ENCODE results near the gene ODAD3.
"Not testable (repeated sequence)": the region's sequence is repeated elsewhere in the genome, so short reads cannot be mapped to it uniquely, and the experiment has no call there.

ODAD3 gene

GRCh38 chr19:11458236-11458900 lies 23.4 kb upstream of the ODAD3 start:
- ATAC-seq (ENCODE audit: insufficient read depth, low read depth), result no peak
- no peak for DNase-seq
- Histone ChIP-seq H3K9me3 (ENCODE audit: insufficient read depth, low read length, severe bottlenecking) (no peaks in the 10 kb centered on the region), H3K79me2 (ENCODE audit: insufficient read depth, low read length) (no peaks in the 10 kb centered on the region), H3K27ac (ENCODE audit: low read length) (no peak overlapping the region), H3K4me3 (ENCODE audit: low read depth in 1 of 2, low read length in 2 of 2) (no peak overlapping the region), H4K20me1 (ENCODE audit: insufficient read depth, low read length) (no peaks in the 10 kb centered on the region; the same call in 1 of the 2 replicates), H3K36me3 (ENCODE audit: insufficient read depth, low read length) (no peaks in the 10 kb centered on the region), H3K9ac (ENCODE audit: low read depth, low read length) (no peak overlapping the region), H3K4me2 (ENCODE audit: insufficient read depth, low read length) (no peak overlapping the region), H3K4me1 (ENCODE audit: insufficient read depth, low read length) (no peaks in the 10 kb centered on the region), H2AFZ (ENCODE audit: low read depth, low read length) (no peak overlapping the region), H3K27me3 (ENCODE audit: insufficient read depth, low read length, poor library complexity) (no peaks in the 10 kb centered on the region)
- TF ChIP-seq EZH2 (IDR thresholded peaks at IDR 0.05; ENCODE audit: borderline replicate concordance, low read depth, low read length, severe bottlenecking), result no peak

DNA sequence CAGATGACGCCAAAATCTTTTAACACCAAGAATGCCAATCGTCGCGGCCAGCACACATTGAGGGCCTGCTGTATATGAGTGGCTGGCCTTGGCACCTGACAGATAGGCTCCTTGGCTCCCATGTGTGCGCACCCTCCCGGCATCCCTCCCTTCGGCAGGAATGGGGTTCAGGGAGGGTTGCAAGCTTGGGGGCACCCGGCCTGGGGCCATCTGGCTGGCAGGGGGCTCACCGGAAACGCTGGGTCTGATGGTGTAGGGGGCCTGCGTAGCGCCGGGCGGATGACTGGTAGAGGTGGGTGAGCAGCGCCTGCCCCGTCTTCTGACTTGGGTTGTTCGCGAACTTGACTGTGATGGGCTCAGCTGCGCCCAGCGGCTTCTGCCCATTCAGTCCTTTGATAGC lies 22.9 kb upstream of the ODAD3 start:
- H3K9me3 ChIP-seq (ENCODE audit: insufficient read depth, low read length, severe bottlenecking), result no peaks in the 10 kb centered on the region
- no peak overlapping the region for H2AFZ ChIP-seq (ENCODE audit: low read depth, low read length)
- H3K4me1 ChIP-seq (ENCODE audit: insufficient read depth, low read length), result no peaks in the 10 kb centered on the region
- DNase-seq, result no peak
- H3K36me3 ChIP-seq (ENCODE audit: insufficient read depth, low read length), result no peaks in the 10 kb centered on the region
- no peaks in the 10 kb centered on the region for H3K79me2 ChIP-seq (ENCODE audit: insufficient read depth, low read length)
- no peak for TF ChIP-seq EZH2 (IDR thresholded peaks at IDR 0.05; ENCODE audit: borderline replicate concordance, low read depth, low read length, severe bottlenecking)
- TF ChIP-seq, protein P1, sequence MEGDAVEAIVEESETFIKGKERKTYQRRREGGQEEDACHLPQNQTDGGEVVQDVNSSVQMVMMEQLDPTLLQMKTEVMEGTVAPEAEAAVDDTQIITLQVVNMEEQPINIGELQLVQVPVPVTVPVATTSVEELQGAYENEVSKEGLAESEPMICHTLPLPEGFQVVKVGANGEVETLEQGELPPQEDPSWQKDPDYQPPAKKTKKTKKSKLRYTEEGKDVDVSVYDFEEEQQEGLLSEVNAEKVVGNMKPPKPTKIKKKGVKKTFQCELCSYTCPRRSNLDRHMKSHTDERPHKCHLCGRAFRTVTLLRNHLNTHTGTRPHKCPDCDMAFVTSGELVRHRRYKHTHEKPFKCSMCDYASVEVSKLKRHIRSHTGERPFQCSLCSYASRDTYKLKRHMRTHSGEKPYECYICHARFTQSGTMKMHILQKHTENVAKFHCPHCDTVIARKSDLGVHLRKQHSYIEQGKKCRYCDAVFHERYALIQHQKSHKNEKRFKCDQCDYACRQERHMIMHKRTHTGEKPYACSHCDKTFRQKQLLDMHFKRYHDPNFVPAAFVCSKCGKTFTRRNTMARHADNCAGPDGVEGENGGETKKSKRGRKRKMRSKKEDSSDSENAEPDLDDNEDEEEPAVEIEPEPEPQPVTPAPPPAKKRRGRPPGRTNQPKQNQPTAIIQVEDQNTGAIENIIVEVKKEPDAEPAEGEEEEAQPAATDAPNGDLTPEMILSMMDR (IDR thresholded peaks at IDR 0.05; ENCODE audit: borderline replicate concordance, extremely low read depth, low read length, poor library complexity, severe bottlenecking), result no peak
- no peak overlapping the region for H3K27ac ChIP-seq (ENCODE audit: low read length)
- no peak overlapping the region for H3K4me2 ChIP-seq (ENCODE audit: insufficient read depth, low read length)
- ATAC-seq (ENCODE audit: insufficient read depth, low read depth), result no peak
- no peak overlapping the region for H3K9ac ChIP-seq (ENCODE audit: low read depth, low read length)
- no peak overlapping the region for H3K4me3 ChIP-seq (ENCODE audit: low read depth in 1 of 2, low read length in 2 of 2)
- no peaks in the 10 kb centered on the region for H3K27me3 ChIP-seq (ENCODE audit: insufficient read depth, low read length, poor library complexity)
- H4K20me1 ChIP-seq (ENCODE audit: insufficient read depth, low read length), result no peaks in the 10 kb centered on the region; the same call in 1 of the 2 replicates

DNA sequence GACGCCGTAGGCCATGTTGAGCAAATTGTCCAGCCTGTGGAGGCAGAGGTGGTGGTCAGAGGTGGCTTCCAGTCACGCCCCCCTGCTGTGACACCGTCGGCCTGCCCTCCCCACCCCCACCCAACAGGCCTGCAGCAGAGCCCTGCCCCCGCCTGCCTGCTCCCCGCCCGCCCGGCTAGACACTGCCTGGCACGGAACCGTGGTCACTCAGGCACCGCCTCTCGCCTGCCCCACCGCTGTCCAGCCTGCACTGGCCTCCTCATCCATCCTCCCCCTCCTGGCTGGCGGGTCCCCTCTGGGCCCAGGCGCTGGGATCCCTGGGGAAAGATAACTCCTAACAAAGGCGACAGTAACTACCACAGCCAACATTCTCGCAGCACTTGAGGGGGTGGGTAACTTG lies 22.2 kb upstream of the ODAD3 start:
- ATAC-seq (ENCODE audit: insufficient read depth, low read depth) (no peak), DNase-seq (no peak)
- Histone ChIP-seq H3K4me3 (ENCODE audit: low read depth in 1 of 2, low read length in 2 of 2) (no peak overlapping the region), H3K27ac (ENCODE audit: low read length) (no peak overlapping the region), H3K9me3 (ENCODE audit: insufficient read depth, low read length, severe bottlenecking) (no peaks in the 10 kb centered on the region), H2AFZ (ENCODE audit: low read depth, low read length) (no peak overlapping the region), H3K27me3 (ENCODE audit: insufficient read depth, low read length, poor library complexity) (no peaks in the 10 kb centered on the region), H3K79me2 (ENCODE audit: insufficient read depth, low read length) (no peaks in the 10 kb centered on the region), H3K4me2 (ENCODE audit: insufficient read depth, low read length) (no peak overlapping the region), H3K36me3 (ENCODE audit: insufficient read depth, low read length) (no peaks in the 10 kb centered on the region), H4K20me1 (ENCODE audit: insufficient read depth, low read length) (no peaks in the 10 kb centered on the region; the same call in 1 of the 2 replicates), H3K9ac (ENCODE audit: low read depth, low read length) (no peak overlapping the region), H3K4me1 (ENCODE audit: insufficient read depth, low read length) (no peaks in the 10 kb centered on the region)
- TF ChIP-seq EZH2 (IDR thresholded peaks at IDR 0.05; ENCODE audit: borderline replicate concordance, low read depth, low read length, severe bottlenecking), result no peak

GRCh38 chr19:11456659-11457058 lies 21.7 kb upstream of the ODAD3 start:
- Histone ChIP-seq H3K4me2 (ENCODE audit: insufficient read depth, low read length) (no peak overlapping the region), H3K4me1 (ENCODE audit: insufficient read depth, low read length) (no peaks in the 10 kb centered on the region), H4K20me1 (ENCODE audit: insufficient read depth, low read length) (no peaks in the 10 kb centered on the region; the same call in 1 of the 2 replicates), H3K36me3 (ENCODE audit: insufficient read depth, low read length) (no peaks in the 10 kb centered on the region), H2AFZ (ENCODE audit: low read depth, low read length) (no peak overlapping the region), H3K79me2 (ENCODE audit: insufficient read depth, low read length) (no peaks in the 10 kb centered on the region), H3K27ac (ENCODE audit: low read length) (no peak overlapping the region), H3K27me3 (ENCODE audit: insufficient read depth, low read length, poor library complexity) (no peaks in the 10 kb centered on the region), H3K9ac (ENCODE audit: low read depth, low read length) (no peak overlapping the region), H3K9me3 (ENCODE audit: insufficient read depth, low read length, severe bottlenecking) (no peaks in the 10 kb centered on the region), H3K4me3 (ENCODE audit: low read depth in 1 of 2, low read length in 2 of 2) (no peak overlapping the region)
- DNase-seq (no peak), ATAC-seq (ENCODE audit: insufficient read depth, low read depth) (no peak)
- TF ChIP-seq EZH2 (IDR thresholded peaks at IDR 0.05; ENCODE audit: borderline replicate concordance, low read depth, low read length, severe bottlenecking), result no peak
- TF ChIP-seq, protein P1 (IDR thresholded peaks at IDR 0.05; ENCODE audit: borderline replicate concordance, extremely low read depth, low read length, poor library complexity, severe bottlenecking), result no peak

GRCh38 chr19:11455233-11455554 lies 20.3 kb upstream of the ODAD3 start:
- not testable (repeated sequence) for H3K79me2 ChIP-seq (ENCODE audit: insufficient read depth, low read length); H3K4me3 ChIP-seq (ENCODE audit: low read depth in 1 of 2, low read length in 2 of 2); H3K27me3 ChIP-seq (ENCODE audit: insufficient read depth, low read length, poor library complexity); ATAC-seq (ENCODE audit: insufficient read depth, low read depth); H4K20me1 ChIP-seq (ENCODE audit: insufficient read depth, low read length); H3K36me3 ChIP-seq (ENCODE audit: insufficient read depth, low read length); DNase-seq; H3K27ac ChIP-seq (ENCODE audit: low read length); H3K4me2 ChIP-seq (ENCODE audit: insufficient read depth, low read length); H3K4me1 ChIP-seq (ENCODE audit: insufficient read depth, low read length); H2AFZ ChIP-seq (ENCODE audit: low read depth, low read length); H3K9ac ChIP-seq (ENCODE audit: low read depth, low read length); H3K9me3 ChIP-seq (ENCODE audit: insufficient read depth, low read length, severe bottlenecking)

All from DND-41 (cell line).